Transverse colon (tissue), 4 donors: Measurements from ENCODE around the gene ST3GAL3. TPM values are rescaled to one million over a fixed set of nuclear protein-coding genes. Genes with fewer than 3 reads are reported as not detected.

Experiments used
- DNase-seq: peaks from one replicate; pipeline ENCODE4 v3.0.0-alpha.2; 2019
- H3K27ac ChIP-seq, 4 donors: fragments of 200-600 bp; sonication (generic); 2 replicates each; pipeline ENCODE4 v1.5.1; 2016 to 2018; ENCODE audit warnings: inconsistent platforms in 4 of 4
- H3K27me3 ChIP-seq: fragments of 200-600 bp; sonication (generic); 2 replicates; pipeline ENCODE4 v1.5.1; 2017; ENCODE audit warnings: inconsistent platforms
- H3K36me3 ChIP-seq, 4 donors: fragments of 200-600 bp; sonication (generic); 2 replicates each; pipeline ENCODE4 v1.5.1; 2017 to 2019; ENCODE audit warnings: inconsistent platforms in 4 of 4
- H3K4me1 ChIP-seq, 4 donors: fragments of 200-600 bp; sonication (generic); 2 replicates each; pipeline ENCODE4 v1.5.1; 2017 to 2020; ENCODE audit warnings: inconsistent platforms in 4 of 4
- H3K4me3 ChIP-seq, 4 donors: fragments of 200-600 bp; sonication (generic); 1 replicate in 1 of 4; 2 replicates in 3 of 4; pipeline versions ENCODE4 v1.5.1 to v1.6.1; 2017 to 2019; ENCODE audit warnings: inconsistent platforms in 4 of 4
- H3K9me3 ChIP-seq, 2 donors: fragments of 200-600 bp; sonication (generic); 2 replicates each; pipeline ENCODE4 v1.5.1; 2017 to 2019; ENCODE audit warnings: inconsistent platforms in 2 of 2
- CTCF ChIP-seq, 5 experiments: fragments of 200-600 bp in 3 of 5; fragments of 450-650 bp in 2 of 5; sonication (generic) in 3 of 5; IDR thresholded peaks; 1 replicate in 2 of 5; 2 replicates in 3 of 5; pipeline ENCODE4 v1.5.1; 2016 to 2017; ENCODE audit warnings: antibody characterized with exemption in 5 of 5, inconsistent platforms in 3 of 5, mild to moderate bottlenecking in 2 of 5, moderate library complexity in 1 of 5
- EP300 ChIP-seq: sonication (generic); formaldehyde crosslinking; IDR thresholded peaks from one replicate; pipeline ENCODE4 v1.6.1; 2017; ENCODE audit warnings: antibody characterized with exemption, low read depth
- POLR2A ChIP-seq: fragments of 450-650 bp; IDR thresholded peaks from one replicate; pipeline ENCODE4 v1.6.1; 2016; ENCODE audit warnings: antibody characterized with exemption, mild to moderate bottlenecking, moderate library complexity
- POLR2AphosphoS5 ChIP-seq, 3 donors: sonication (generic); formaldehyde crosslinking; IDR thresholded peaks; one replicate each; pipeline ENCODE4 v1.6.1; 2016; ENCODE audit warnings: antibody characterized with exemption in 3 of 3
- WGBS, 2 donors: methylation state at CpG; one replicate each; pipeline ENCODE4 v1.1.5; 2018; ENCODE audit warnings: low coverage in 1 of 2; 5-methylcytosine and 5-hydroxymethylcytosine counted together
- in situ Hi-C, 4 donors: fragments of 200-750 bp; cut with MboI; loops; one replicate each; pipeline versions ENCODE4 v1.15.0 to v1.15.1; 2017; ENCODE audit warnings: low sequenced_read_pairs in 3 of 4, low pct_ligation_motif_present in 1 of 4, low pct_unique_long_range_greater_than_20kb in 1 of 4
- intact Hi-C: fragments of 100-400 bp; cut with DNase I; formaldehyde crosslinking; loops from one replicate; pipeline ENCODE4 v1.15.1; 2023; ENCODE audit warnings: low total_unique reads
- total RNA-seq, 4 donors: library from RNA; depleted of rRNA; stranded (reverse); fragments of >200 nt; gene quantifications; one replicate each; pipeline ENCODE4 v1.1.0, GENCODE V29; 2016

Gene ST3GAL3
- total RNA-seq, 4 donors from 2014 or later: 4.8 to 23.9 (median 9.7) TPM

GRCh38 chr1:43919906-43920305 lies 212.6 kb downstream of the ST3GAL3 start:
- in situ Hi-C loops: no loop called here

DNA sequence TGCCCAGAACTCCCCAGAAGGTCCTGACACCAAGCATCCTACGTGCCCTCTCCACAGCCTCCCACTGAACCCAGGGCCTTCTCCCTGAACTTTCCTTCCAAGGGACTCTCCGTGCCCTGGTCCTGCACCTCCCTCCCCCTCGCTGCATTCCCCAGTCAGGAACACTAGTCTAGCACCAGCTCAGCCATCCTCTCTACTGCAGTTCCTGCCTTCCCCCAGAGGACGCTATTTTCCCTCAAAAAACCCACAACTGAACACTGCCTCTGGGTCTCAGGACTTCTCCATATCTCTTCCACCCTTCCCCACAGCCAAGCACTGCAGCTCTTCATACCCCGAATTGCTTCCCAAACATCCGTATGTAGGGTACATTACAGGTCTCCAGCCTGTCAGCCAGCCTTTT lies 213.7 kb downstream of the ST3GAL3 start:
- no peak for DNase-seq
- Histone ChIP-seq H3K4me3 (no peak overlapping the region), H3K27me3 (no peaks in the 10 kb centered on the region), H3K36me3 (no peaks in the 10 kb centered on the region), H3K27ac (no peak overlapping the region), H3K4me1 (no peaks in the 10 kb centered on the region), H3K9me3 (no peaks in the 10 kb centered on the region)
- no peak for TF ChIP-seq POLR2A
- no peak for TF ChIP-seq EP300
- TF ChIP-seq CTCF (IDR thresholded peaks at IDR 0.05): no peak
- in situ Hi-C loops (no loop called here), intact Hi-C loops (no loop called here)
- WGBS, 2 donors: 85 to 94% methylated on average over 4 to 6 of the region's 6 CpGs

More at GRCh38 chr1:43919906-43920305, 212.6 kb downstream of the ST3GAL3 start:
- H3K4me1 ChIP-seq: no peaks in the 10 kb centered on the region
- no peaks in the 10 kb centered on the region for H3K9me3 ChIP-seq
- 88 to 100% methylated on average over 2 to 7 of the region's 7 CpGs for WGBS, 2 donors
- H3K4me3 ChIP-seq: no peak overlapping the region
- H3K27me3 ChIP-seq: no peaks in the 10 kb centered on the region
- TF ChIP-seq EP300: no peak
- TF ChIP-seq CTCF (IDR thresholded peaks at IDR 0.05): no peak
- TF ChIP-seq POLR2AphosphoS5 (IDR thresholded peaks at IDR 0.05): no peak
- TF ChIP-seq POLR2A: no peak
- DNase-seq: no peak
- no peak overlapping the region for H3K27ac ChIP-seq
- H3K36me3 ChIP-seq: no peaks in the 10 kb centered on the region
- intact Hi-C loops: no loop called here

- Histone ChIP-seq H3K36me3 (no peaks in the 10 kb centered on the region), H3K27ac (no peak overlapping the region), H3K9me3 (no peaks in the 10 kb centered on the region), H3K27me3 (no peaks in the 10 kb centered on the region), H3K4me1 (no peaks in the 10 kb centered on the region), H3K4me3 (no peak overlapping the region)
- no peak for DNase-seq
- TF ChIP-seq CTCF (IDR thresholded peaks at IDR 0.05): no peak
- no peak for TF ChIP-seq POLR2A
- no peak for TF ChIP-seq POLR2AphosphoS5 (IDR thresholded peaks at IDR 0.05)
- TF ChIP-seq EP300: no peak
- intact Hi-C loops (no loop called here), in situ Hi-C loops (no loop called here)
- 82 to 100% methylated on average over 2 to 4 of the region's 4 CpGs for WGBS, 2 donors
Measured at GRCh38 chr1:43924516-43924915, 217.2 kb downstream of the ST3GAL3 start.

- Histone ChIP-seq H3K27ac (no peak overlapping the region), H3K27me3 (no peaks in the 10 kb centered on the region), H3K4me3 (no peak overlapping the region), H3K4me1 (no peaks in the 10 kb centered on the region), H3K36me3 (no peaks in the 10 kb centered on the region), H3K9me3 (no peaks in the 10 kb centered on the region)
- in situ Hi-C loops: loop anchor here in 1 of 4 donors (25.0 kb wide), 1 partner anchor 389 kb away; the partner anchor contains the start of gene PTPRF
- intact Hi-C loops: no loop called here
- DNase-seq: no peak
- TF ChIP-seq EP300 (no peak), POLR2A (no peak), CTCF (IDR thresholded peaks at IDR 0.05) (no peak), POLR2AphosphoS5 (IDR thresholded peaks at IDR 0.05) (no peak)
- WGBS, 2 donors: 88 to 92% methylated on average over 8 to 9 of the region's 9 CpGs
Measured at GRCh38 chr1:43925846-43926245, 218.5 kb downstream of the ST3GAL3 start.
